Forelimb muscle (tissue), 1 donor: ENCODE measurements around the gene PRR33. TPM values are rescaled to one million over a fixed set of nuclear protein-coding genes. Genes with fewer than 3 reads are reported as not detected.

Experiments used
- DNase-seq: peaks from one replicate; pipeline ENCODE4 v3.0.0-alpha.2; 2013; ENCODE audit warnings: low read depth
- polyA plus RNA-seq: library from polyadenylated mRNA; unstranded; fragments of 120-200 nt; gene quantifications from one replicate; pipeline ENCODE4 v1.2.1, GENCODE V29; 2013; ENCODE audit not compliant: insufficient read length

PRR33 gene
- polyA plus RNA-seq, 1 donor: 6.3 TPM

DNA sequence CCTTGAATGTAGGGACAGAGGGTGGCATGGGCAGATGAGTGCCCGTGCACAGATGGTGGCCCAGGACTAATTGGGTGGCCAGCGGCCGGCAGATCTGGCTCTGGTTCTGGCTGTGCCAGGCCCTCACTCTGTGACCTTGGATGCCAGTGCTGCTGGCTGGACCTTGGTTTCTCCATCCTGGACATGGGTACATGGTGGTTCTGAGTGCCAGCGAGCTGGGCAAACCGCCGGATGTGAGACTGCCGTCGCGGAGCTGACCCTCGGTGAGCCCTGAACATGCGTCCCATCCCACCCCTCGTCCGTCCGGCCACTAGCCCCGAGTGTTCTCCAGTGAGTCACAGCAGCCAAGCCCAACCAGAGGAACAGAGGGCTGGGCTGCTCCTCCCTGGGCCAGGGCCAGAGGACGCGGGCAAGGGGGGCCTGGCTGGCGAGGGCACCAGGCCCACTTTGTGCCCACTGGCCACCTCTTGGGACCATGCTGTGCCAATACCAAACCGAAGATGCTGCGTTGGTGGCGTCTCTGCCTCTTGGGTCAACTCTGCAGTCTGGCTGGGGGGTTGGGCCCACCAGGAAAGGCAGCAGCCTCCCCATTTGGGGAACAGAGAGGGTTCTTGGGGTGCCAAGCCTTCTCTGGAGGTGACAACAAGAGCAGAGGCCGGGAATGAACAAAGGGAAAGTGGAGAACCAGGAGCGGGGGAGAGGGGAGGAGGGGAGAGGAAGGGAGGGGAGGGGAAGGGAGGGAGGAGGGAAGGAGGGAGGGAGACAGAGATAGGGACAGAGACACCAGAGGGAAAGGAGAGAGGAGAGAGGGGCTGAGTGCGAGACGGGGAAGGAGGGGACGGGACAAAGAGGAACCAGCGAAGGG is 28.1 kb downstream of the PRR33 start:
- DNase-seq: no peak

DNA sequence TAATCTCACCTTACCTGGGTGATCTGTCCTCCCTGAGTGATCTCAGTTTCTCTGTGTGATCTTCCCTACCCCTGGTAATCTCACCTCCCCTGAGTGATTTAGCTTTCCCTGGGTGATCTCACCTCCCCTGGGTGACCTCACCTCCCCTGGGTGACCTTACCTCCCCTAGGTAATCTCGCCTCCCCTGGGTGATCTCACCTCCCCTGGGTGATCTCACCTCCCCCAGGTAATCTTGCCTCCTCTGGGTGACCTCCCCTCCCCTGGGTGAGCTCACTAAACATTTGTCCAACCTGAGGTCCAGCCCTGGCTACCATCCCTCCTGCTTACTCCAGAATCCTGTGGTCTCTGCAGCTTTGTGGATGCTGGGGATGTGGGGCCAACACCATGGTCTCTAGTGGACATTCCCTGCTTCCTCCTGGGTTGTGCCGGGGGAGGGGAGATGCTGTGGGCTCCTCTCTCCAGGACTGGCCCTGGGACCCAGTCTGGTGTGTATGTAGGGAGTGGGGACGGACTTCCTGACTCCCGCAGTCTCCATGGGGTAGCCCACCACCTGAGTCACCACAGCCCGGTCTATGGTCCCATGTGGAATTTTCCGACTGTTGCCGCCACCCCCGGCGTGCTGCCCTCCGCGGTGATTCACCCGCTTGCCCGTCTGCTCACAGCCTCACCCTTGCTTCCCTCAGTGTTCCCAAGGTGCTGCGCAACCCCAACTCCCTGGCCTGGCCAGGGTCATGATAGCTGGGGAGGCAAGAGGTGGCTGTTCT is 28.9 kb downstream of the PRR33 start:
- DNase-seq: no peak

DNA sequence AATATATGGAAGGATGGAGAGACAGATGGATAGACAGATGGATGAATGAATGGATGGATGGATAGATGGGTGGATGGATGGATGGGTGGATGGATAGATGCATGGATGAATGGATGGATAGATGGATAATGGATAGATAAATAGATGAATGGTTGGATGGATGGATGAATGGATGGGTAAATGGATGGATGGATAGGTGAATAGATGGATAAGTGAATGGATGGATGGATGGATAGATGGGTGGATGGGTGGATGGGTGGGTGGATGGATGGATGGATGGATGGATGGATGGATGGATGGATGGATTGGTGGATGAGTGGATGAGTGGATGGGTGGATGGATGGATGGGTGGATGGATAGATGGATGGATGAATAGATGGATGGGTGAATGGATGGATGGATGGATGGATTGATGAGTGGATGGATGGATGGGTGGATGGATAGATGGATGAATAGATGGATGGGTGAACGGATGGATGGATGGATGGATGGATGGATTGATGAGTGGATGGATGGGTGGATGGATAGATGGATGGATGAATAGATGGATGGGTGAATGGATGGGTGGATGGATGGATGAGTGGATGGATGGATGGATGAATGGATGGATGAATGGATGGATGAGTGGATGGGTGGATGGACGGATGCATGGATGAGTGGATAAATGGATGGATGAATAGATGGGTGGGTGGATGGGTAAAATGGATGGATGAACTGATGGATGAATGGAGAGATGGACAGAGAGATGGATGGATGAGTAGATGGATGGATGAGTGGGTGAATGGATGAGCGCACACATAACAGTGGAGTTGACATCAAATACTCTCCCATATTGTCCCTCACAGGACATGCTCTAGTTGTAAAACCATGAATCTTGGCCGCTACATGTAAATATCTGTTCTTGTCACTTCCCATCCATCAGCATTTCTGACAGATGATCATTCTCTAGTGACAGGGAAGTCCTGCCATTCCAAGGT is 30.0 kb downstream of the PRR33 start:
- no peak for DNase-seq

DNA sequence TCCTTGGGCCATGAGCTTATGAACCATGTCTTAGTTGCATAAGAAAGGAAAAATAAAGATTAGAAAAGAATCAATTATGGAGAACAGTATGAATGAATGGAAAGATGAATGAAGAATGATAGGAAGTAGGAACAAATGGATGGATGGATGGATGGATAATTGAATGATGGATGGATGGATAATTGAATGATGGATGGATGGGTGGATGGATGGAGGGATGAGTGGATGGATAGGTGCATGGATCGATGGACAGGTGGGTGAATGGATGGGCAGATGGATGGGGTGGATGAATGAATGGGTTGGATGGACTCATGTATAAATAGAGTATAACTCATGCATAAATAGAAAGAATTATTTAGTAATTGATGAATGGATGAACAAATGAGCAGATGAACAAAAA is 31.6 kb downstream of the PRR33 start:
- DNase-seq: no peak

DNA sequence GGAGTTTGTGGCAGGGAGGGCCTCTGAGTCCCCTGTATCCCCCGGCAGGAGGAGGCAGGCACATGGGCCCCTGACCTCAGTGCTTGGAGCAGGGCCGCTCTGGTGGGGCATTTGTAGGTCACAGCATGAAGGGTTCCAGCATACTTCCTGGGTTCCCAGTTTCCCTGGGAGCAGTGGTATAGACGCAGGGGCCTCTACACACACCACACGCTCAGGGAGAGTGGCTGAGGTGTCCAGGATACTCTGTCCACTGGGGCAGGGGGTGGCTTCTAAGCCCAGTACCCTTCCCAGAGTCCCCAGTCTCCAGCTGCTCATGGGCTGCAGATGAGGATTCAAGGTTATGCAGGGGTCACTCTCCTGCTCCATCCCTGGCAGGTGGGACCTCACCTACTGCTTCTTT is 32.7 kb downstream of the PRR33 start:
- DNase-seq: no peak

DNA sequence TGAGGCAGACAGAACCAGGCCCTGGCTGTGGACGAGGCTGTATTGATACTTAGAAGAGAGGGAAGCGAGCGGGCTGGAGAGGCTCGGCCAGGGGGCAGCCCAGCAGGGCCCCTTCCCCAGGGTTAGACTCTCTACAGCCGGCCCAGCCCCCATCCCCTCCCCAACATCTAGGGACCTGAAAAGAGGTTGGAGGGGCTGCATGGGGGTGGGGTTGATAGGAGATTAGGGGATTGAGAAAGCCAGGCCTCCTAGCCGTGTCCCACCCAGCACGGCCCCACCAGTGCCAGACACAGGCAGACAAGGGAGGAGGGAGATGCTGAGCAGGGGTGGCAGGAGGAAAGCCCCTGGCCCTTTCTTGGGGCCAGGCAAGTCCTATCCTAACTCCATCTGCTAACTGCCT is 33.1 kb downstream of the PRR33 start:
- DNase-seq: no peak

DNA sequence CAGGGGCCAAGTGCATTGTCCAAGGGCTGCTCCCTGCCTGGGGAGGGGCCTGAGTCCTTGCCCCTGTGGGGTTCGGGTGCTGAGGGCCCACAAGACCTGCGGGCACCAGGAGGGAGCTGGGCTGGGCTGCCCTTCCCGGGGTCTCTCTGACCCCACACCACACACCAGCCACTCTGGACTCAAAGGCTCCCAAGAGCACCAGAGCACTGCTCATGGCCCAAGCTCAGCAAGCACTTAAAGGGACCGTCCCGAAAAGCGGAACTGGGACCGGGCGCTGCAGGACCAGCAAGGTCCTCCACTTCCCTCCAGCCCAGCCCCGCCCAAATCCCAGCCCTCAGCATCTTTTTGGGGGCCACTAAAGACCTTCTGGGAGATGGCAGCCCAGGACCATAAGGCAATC is 33.5 kb downstream of the PRR33 start:
- DNase-seq: no peak

DNA sequence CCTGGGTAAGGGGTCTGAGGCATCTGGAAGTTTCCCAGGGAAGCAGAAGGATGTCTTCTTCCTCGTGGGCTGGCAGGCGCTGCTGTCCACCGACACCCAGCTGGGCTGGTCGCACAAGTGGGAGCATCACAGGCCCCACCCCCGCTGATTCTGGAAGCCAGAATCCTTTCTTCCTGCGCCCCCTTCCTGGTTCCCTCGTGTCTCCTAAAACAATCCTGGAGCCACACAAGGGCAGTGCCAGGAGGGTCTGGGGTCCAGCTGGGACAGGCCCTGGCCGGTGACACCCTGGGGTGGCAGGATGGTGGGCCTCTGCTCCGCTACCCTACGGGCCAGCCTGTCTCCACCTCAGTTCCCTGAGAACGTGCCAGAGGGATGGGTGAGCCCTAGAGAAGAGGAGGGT is 34.6 kb downstream of the PRR33 start:
- no peak for DNase-seq

DNA sequence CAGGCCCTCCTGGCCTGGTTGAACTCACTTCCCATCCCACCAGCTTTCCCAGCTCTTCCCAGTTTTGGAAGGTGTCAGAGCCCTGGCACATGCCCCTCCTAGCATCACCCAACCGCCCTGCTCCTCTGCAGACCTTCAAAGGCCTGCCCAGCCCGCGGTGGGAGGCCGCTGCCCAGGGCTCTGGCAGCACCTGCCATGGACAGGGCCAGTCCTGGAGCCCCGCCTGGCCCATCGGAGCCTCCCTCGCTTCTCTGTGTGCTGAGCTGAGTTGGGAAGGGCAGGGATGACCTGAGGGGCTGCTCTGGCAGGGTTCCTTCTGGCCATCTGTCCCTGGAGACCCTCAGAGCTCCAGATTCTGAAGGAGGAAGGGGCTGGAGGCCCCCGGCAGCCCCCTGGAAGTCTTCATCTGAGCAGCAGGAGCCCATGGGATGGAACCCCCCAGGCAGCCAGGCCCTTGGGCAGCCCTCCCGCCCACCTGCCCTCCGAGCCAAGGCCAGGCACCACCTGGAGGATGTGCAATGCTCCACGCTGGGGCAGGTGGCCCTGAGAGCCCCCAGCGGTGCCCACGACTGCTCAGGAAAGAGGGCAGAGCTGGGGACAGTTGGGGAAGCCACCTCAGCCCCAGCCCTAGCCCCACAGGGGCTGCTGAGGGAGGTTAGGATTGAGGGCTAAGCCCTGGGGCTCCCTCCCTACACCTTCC is 35.2 kb downstream of the PRR33 start:
- no peak for DNase-seq

DNA sequence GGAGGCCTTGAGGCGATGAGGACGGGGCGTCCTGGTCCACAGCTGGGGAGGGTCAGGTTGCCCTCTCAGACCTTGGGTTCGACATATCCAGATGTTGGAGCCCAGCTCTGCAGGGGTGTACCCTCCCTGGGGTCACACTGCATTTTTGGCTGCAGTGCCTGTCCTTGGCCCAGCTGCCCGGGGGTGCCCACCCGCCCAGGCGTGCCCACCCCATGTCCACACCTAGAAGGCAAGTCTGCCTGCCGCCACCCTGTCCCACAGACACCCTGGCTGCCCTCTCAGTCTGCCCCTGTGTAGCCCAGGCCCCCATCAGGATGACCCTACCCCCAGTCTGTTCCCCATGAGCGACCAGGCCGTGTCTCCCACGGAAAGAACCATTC is 35.8 kb downstream of the PRR33 start:
- no peak for DNase-seq

DNA sequence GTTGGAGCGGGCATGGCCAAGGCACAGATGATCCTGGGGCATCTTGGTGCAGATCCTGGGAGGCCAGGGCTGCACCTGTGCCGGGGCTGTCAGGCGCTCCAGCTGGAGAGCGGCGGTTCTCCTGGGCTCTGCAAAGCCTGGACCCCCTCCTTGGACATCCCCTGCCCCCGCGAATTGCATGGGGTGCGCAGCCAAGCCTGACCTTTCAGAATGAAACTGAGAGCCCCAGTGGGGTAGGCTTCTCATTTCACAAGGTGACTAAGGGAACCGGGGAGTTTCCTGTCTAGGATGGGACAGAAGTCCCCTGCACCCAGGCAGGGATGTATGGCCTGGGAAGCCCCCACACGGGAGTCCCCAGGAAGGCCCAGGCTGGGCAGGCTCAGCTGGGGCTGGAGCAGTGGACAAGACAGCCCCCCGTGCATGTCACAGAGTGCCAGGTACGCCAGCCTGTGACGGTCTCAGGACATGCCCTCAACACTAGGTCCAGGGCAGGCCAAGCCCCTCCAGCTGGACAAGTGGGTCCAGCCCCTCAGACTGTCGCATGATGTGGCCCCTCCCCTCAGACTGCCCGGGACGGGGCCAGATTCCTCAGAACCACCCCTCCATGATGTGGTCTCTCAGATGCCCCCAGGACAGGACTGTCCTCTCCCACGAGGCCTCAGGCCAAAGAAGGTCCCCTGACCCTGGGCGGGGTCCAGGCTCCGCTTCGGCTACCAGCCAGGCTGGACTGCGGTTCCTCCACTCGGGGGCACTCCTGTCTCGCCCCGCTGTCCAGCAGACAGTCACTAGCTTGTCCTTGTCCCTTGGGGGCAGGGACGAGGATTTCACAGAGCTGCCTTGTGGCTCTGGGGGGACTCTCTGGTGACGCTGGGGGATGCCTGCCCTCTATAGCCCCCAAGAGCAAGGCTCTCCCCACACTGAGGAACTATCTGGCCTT is 36.5 kb downstream of the PRR33 start:
- no peak for DNase-seq

DNA sequence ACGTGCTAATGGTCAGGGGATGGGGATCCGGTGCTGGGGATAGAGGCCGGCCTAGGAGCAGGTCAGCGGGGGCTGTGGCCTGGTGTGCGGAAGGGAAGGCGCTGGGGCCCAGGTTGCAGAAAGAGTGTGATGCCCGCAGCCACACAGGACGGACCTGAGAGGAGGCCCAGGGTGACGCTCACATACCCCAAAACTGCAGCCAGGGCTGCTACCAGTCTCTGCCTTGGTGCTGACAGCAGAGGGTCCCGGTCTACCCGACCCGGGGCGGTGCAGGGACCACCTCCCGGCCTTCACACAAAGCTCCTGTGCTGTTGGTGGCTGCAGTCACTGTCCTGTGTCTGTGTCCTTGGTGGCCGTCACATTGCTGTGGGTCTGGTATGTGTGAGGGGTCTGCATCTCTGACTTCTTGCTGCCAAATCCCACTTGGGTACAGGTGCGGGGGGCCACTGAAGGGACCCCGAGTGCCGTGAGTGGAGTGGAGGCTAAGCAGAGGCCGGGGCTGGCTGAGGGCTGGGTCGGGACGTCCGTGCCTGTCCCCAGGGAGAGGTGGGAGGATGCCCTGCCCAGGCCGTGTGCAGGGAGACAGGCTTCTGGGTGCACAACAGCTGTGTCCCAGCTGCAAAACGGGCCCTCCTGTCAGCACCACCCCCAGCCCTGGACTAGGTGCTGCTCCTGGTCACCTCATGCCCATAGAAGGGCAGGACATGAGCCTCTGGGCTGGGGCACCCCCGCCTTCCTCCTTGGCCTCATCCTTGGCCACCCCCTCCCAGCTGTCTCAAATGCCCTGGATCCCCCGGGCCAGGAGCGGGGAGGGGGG is 37.4 kb downstream of the PRR33 start:
- no peak for DNase-seq

DNA sequence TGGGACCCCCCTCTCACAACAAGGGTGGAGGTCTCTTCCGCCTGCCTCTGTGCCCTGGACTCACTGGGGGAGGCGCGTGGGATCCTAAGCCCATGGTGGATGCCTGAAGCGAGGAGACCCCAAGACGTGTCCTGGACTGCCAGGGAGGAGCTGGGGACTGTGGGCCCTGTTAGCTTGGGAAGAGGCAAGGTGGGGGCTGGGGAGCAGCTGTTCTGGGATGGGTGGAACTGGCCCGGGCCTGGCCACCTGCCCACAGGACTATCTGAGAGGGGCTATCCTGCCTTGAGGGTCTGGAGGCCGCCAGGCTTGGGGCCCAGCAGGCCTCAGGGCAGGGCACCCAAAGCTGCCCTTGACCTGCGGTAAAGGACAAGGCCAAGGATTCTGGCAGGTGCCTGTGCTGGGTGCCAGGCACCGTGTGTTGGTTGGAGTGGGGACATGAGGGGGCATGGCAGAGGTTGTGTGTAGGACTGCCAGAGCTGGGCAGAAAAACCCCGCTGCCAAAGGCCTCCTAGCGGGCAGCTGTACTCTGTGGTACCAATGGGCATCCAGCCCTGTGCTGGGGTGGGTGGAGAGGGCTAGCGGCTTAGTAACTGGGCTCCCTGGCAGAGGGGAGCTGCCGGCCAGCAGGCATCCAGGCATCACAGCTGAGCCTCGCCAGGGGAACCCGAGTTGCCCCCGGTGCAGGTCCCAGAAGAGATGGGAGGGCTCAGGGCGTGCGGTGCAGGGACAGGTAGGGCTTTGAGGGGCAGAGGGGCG is 38.1 kb downstream of the PRR33 start:
- no peak for DNase-seq

DNA sequence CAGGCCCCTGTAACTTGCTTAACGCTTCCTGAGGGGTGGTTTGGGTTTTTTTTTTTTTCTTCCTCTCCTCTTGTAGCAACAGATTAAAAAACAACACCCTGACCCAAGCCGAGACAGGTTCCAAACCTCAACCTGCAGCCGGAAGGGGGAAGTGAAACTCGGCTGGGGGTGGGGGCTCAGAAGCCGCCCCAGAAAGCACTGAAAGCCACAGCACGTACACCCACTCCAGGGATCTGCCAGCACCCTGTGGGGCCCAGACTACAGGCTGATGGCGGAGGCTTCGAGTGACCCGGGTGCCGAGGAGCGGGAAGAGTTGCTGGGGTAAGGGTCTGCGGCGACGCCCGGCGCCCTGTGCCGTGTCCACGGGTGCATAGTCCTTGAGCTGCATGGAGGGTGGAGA is 38.8 kb downstream of the PRR33 start, which contains the start of gene LSP1:
TSS of gene LSP1 (plus strand) at position 208 of the 400 bp plus-strand sequence. CDS start at position 269, 61 bp downstream.
- no peak for DNase-seq

DNA sequence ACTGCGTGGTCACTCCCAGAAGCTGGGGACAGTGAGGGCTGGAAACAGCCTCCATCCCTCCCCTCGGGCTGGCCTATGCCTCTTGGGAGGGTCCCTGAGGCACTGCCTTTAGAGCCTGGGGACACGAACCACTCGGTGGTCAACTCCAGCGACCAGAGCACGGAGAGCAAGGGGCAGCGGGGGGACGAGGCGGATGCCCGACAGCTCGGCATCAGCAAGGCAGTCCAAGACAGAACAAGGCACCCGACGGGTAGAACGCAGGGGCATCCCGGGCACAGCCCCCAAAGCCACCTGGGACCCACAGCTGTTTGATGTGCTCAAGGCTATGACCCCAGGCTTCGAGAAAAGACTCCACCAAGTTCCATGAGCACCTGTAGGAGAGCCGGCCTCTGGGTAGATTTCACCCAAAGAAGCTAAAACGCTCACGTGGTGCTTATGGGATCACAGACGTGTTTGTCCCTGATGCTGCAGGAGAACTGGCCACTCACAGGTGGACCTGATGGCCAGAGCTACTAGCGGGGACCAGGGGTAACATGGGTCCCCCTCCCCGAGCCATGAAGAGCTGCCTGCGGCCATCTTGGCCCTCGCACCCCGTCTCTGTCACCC is 39.3 kb downstream of the PRR33 start:
- no peak for DNase-seq

DNA sequence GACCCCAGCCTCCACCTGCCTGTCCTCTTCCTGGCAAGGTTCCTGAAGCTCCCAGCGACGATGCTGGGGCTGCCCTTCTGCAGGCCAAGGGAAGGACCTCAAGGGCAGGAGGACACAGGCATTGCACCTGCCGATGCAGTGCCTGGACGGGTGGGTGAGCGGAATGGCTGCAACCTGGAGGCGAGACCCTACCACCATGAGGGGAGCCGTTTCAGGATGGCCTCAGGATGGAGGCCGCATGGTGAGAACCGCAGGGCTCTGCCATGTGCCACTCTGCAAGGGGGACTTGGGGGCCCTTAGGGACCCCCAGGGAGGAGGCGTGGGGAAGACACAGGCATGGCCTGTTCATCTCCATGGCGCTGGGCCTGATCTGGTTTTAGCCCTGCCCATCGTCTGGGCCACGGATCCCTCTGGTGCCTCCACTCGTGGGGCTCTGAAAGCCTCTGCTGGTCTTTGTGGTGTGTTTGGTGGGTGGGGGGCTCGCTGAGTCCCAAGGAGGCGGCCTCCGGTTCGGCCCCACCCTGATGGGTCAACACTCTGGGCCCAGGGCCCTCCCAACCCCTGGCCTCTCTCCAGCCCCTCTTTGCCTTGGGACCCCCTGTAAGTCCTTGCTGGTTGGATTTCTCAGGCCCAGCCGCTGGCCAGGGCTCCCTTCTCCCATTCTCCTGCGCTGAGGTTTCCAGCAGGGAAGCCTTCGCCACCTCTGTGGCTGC is 40.1 kb downstream of the PRR33 start:
- no peak for DNase-seq
